ENCODE measurements around the gene HOMER1.
"Not testable (repeated sequence)": the region's sequence is repeated elsewhere in the genome, so short reads cannot be mapped to it uniquely, and the experiment has no call there.

The HOMER1 gene

DNA sequence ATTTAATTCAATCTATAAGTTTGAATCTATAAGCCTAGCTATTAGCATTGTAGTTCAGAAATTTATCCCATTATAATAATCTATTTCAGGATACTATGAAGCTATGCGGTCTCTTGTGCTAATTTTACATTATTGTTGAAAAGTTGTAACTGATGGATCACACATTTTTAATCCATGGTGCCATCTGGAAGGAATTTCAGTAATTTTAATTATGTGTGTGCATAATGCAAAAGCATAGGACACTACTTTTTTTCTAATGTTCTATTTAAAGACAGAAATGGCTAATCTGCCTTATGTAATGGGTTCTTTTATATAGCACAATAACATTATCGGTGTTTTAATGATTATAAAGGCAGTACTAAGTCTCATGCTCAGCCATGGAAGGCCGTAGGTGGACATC, 90.6 kb downstream of the HOMER1 start:
- DNase-seq (ENCODE audit: low read depth in 2 of 2, low spot score in 1 of 2): no peak

DNA sequence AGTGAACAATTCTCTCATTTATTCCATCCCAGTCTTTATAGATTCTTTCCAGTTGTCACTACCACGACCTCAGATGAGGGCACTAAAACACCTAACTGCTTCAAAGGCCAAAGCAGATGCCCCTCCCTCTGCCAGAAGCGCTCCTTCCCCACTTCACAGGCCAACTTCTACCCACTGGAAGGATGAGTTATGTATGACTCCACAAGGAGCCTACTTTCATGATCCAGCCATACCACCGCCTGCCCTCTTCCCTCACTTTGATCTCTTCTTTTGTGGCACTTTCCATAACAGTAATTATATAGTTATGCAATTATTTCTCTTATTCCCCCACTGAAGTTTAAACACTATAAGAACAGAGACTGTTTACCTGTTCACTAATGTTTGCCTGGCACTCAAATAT, 93.7 kb downstream of the HOMER1 start:
- DNase-seq (ENCODE audit: low read depth in 2 of 2, low spot score in 1 of 2): no peak

DNA sequence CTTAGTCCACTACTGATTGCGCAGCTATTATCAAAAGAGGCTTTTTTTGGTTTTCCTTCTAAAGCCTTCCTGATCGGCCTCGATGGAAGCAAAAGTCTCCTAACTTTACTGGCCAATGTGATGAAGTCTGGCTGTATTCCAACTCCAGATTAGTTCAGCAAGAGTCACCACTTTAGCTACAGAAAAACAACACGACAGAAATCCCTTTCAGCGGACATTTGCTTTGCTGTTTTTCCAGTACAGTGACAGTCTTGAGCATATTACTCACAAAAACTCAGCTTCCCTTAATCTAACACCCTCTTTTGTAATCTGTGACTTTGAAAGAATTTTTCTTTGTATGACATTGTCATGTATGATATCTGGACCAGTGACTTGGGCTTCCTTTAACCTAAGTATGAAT, 95.7 kb downstream of the HOMER1 start:
- DNase-seq (ENCODE audit: low read depth in 2 of 2, low spot score in 1 of 2): no peak

GRCh38 chr5:79417495-79417894, 96.4 kb downstream of the HOMER1 start:
- DNase-seq (ENCODE audit: low read depth in 2 of 2, low spot score in 1 of 2): no peak

GRCh38 chr5:79416499-79416898, 97.4 kb downstream of the HOMER1 start:
- DNase-seq (ENCODE audit: low read depth in 2 of 2, low spot score in 1 of 2): no peak

DNA sequence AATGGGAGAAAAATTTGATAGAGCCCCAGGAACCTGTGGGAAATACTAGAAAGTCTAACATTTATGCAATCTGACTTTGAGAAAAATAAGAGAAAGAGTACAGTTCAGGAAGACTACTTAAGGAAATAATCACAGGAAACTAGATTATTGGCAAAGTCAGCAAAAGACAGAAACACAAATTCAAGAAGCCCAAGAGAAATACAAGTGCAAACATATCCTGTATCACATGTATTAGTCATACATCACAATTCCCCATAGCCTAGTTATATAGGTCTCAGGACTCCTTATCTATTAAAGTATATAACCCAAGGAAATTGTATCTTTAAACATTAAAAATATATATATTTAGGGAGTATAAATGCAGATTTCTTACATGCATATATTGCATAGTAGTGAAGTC, 100.8 kb downstream of the HOMER1 start:
- no peak for DNase-seq (ENCODE audit: low read depth in 2 of 2, low spot score in 1 of 2)

DNA sequence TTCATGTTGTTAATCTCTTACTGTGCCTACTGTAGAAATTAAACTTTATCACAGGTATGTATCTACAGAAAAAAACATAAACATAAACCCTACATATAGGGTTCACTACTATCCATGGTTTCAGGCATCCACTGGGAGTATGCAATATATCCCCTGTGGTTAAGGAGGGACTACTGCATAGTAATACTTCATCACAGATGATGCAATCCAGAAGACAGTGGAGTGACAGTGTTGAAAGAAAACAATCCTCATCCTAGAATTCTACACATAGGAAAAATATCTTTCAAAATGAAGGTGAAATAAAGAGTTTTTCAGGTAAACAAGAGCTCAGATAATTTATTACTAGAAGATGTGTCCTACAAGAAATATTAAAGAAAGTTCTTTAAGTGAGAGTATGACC, 105.9 kb downstream of the HOMER1 start:
- no peak for DNase-seq (ENCODE audit: low read depth in 2 of 2, low spot score in 1 of 2)

DNA sequence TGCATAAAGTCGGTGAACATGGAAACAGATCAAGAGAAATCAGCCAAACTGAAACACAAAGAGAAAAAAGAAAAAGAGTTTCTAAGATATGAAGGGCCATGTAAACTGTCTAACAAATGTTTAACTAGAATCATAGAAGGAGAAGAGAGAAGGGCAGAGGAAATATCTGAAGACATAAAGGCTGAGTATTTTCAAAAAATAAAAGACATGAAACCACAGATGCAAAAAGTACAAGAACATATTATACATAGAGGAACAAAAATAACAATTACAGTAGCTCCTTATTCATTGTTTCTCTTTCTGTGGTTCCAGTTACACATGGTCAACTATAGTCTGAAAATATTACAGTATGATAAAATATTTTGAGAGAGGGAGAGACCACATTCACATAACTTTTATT, 106.3 kb downstream of the HOMER1 start:
- no peak for DNase-seq (ENCODE audit: low read depth in 2 of 2, low spot score in 1 of 2)

- no peak for DNase-seq (ENCODE audit: low read depth in 2 of 2, low spot score in 1 of 2)
These were observed 112.7 kb downstream of the HOMER1 start for GRCh38 chr5:79401216-79401615.

DNA sequence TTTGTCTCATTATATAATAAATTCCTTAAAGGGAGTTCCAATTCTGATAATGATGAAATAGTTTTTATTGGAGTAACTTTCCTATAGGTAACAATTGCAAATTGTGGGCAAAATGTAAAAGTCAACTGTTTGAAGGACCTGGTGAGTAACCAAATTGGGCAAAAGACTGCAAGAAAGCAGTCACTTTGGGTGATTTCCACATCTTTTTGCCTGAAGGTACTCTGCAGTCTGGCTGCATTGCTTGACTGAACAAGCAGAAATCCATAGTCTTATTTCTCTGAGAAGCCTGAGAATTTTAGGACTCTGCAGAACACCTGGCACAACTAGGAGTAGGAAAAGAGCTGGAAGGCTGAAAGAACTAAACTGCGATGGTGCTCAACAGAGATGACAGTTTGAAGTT, 114.9 kb downstream of the HOMER1 start:
- no peak for DNase-seq (ENCODE audit: low read depth in 2 of 2, low spot score in 1 of 2)

GRCh38 chr5:79397080-79397479, 116.9 kb downstream of the HOMER1 start:
- no peak for DNase-seq (ENCODE audit: low read depth in 2 of 2, low spot score in 1 of 2)

DNA sequence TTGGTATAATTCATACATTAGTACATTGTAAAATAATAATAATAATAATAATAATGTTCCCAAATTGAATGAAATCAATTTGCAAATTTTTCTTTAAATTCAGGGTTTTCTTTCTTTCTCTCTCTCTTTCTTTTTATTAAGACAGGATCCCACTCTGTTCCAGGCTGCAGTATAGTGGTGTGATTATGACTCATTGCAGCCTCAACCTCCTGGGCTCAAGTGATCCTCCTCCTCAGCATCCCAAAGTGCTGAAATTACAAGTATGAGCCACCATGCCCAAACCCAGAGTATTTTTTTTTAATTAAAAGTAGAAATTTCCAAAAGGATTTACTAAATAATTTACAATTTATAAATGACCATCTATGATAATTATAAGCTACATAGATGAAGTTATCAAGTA, 117.7 kb downstream of the HOMER1 start:
- DNase-seq (ENCODE audit: low read depth in 2 of 2, low spot score in 1 of 2): no peak

GRCh38 chr5:79395296-79395695, 118.6 kb downstream of the HOMER1 start:
- DNase-seq (ENCODE audit: low read depth in 2 of 2, low spot score in 1 of 2): no peak

GRCh38 chr5:79392776-79393175, 121.2 kb downstream of the HOMER1 start:
- no peak for DNase-seq (ENCODE audit: low read depth in 2 of 2, low spot score in 1 of 2)

DNA sequence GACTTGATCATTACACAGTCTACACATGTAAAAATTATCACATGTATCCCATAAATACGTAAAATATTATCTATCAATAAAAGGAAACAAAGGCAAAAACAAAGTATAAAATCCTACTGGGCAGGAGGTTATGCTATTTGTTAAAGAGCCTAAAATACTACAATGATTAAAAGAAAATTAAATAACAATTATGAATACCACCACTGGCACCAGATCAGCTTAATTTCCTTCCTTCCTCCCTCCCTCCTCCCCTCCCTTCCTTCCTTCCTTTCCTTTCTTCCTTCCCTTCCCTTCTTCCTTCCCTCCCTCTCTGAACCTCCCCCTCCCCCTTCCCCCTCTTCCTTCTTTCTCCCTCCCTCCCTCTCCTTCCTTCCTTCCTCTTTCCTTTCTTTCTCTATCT, 127.3 kb downstream of the HOMER1 start:
- DNase-seq (ENCODE audit: low read depth in 2 of 2, low spot score in 1 of 2): no peak

GRCh38 chr5:79385126-79385525, 128.8 kb downstream of the HOMER1 start:
- not testable (repeated sequence) for DNase-seq (ENCODE audit: low read depth in 2 of 2, low spot score in 1 of 2)

DNA sequence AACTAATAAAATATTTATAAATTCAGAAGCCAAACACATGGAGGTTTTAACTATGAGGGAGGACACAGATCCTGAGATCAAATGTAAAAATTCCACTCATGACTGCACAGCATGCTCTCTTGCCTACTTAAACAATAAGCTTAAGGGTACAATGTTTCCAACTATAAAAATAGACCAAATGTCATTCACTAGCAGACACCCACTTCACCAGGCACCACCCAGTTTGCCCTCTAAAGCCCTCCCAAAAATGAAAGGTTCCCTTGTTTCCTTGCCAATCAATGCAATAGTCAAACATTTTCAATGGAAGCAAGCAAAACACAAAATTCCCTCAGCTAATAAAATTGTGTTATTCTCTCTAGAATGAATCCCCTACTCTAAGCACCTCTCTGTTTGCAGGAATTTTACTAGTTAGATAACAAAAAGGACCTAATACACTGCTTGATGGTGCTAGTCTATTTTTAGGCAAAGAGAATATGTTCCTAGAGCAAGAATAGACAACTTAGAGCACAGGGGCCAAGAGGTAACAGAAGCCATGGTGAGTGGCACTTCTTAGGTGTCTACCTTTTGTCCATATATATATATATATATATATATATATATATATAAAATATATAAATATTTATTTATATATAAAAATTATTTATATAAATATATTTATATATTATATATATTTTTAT, 135.3 kb downstream of the HOMER1 start:
- DNase-seq (ENCODE audit: low read depth in 2 of 2, low spot score in 1 of 2): no peak

- no peak for DNase-seq (ENCODE audit: low read depth in 2 of 2, low spot score in 1 of 2)
These were observed 156.5 kb downstream of the HOMER1 start for GRCh38 chr5:79357398-79357797.

- no peak for DNase-seq (ENCODE audit: low read depth in 2 of 2, low spot score in 1 of 2)
These were observed 164.1 kb downstream of the HOMER1 start for GRCh38 chr5:79349881-79350280.

GRCh38 chr5:79349047-79349446, 164.9 kb downstream of the HOMER1 start:
- no peak for DNase-seq (ENCODE audit: low read depth in 2 of 2, low spot score in 1 of 2)

- DNase-seq (ENCODE audit: low read depth in 2 of 2, low spot score in 1 of 2): no peak
These were observed 167.5 kb downstream of the HOMER1 start for GRCh38 chr5:79346420-79346824.

- no peak for DNase-seq (ENCODE audit: low read depth in 2 of 2, low spot score in 1 of 2)
These were observed 179.9 kb downstream of the HOMER1 start for GRCh38 chr5:79333852-79334557.

DNA sequence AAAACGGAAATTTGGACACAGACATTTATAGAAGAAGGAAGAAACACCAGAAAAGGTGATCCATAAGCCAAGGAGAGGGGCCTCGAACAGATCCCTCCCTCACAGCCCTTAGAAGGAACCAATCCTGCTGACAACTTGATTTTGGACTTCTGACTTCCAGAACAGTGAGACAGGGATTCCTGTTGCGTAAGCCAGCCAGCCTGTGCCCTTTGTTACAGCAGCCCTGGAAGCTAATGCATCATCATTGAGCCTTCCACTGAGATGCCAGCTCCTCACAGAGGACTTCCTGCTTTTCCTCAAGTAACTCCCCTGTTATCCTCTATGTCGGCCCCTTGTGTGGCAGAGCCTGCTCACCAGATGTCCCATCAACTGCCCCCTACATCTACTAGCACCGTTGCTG, 183.9 kb downstream of the HOMER1 start:
- DNase-seq (ENCODE audit: low read depth in 2 of 2, low spot score in 1 of 2): no peak

Data from stimulated activated CD8-positive, alpha-beta memory T cell treated with anti-CD3 and anti-CD28 coated beads, Interleukin-4, amount 100 ng/mL, for 4 hours (primary cell).